Measurements from ENCODE around the gene SIVA1.

SIVA1 gene

DNA sequence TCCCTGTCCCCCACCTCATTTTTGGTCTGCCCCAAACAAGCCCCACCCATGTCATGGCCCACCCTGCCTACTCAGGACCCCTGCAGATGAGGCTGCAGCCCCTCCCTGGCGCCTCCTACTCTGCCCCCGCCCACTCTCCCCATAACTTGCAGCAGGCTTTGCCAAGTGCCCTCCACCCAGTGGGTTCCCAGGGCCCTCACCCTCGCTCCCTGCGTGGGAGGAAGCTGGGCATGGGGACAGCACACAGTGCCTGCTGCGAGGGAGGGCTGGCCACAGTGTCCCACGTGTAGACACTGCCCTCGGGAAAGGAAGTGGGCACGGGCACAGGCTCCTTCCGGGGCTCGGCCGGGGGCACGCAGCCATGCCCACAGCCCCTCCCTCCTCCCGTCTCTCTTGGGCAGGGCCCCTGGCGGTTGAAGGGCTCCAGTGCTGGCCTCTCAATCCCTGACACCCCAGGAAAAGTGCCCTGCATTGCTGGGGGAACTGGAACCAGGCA, 33.2 kb downstream of the SIVA1 start:
- TF ChIP-seq ESRRG (CRISPR knock-in tag; IDR thresholded peaks at IDR 0.05): no peak
- TF ChIP-seq OSR1 (CRISPR knock-in tag; IDR thresholded peaks at IDR 0.05): no peak
- TF ChIP-seq ARNTL (CRISPR knock-in tag; IDR thresholded peaks at IDR 0.05; ENCODE audit: borderline replicate concordance, low read depth): no peak
- TF ChIP-seq, protein P1, sequence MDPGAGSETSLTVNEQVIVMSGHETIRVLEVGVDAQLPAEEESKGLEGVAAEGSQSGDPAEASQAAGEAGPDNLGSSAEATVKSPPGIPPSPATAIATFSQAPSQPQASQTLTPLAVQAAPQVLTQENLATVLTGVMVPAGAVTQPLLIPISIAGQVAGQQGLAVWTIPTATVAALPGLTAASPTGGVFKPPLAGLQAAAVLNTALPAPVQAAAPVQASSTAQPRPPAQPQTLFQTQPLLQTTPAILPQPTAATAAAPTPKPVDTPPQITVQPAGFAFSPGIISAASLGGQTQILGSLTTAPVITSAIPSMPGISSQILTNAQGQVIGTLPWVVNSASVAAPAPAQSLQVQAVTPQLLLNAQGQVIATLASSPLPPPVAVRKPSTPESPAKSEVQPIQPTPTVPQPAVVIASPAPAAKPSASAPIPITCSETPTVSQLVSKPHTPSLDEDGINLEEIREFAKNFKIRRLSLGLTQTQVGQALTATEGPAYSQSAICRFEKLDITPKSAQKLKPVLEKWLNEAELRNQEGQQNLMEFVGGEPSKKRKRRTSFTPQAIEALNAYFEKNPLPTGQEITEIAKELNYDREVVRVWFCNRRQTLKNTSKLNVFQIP (CRISPR knock-in tag; IDR thresholded peaks at IDR 0.05; ENCODE audit: borderline replicate concordance, low read depth): no peak
- no peak for TF ChIP-seq TCF4 (CRISPR knock-in tag; IDR thresholded peaks at IDR 0.05; ENCODE audit: borderline replicate concordance)
- no peak for TF ChIP-seq RARB (CRISPR knock-in tag; IDR thresholded peaks at IDR 0.05)
- no peak for TF ChIP-seq ZNF565 (CRISPR knock-in tag; conservative IDR thresholded peaks at IDR 0.05; ENCODE audit: low read depth)
- no peak for TF ChIP-seq ZC3H10 (CRISPR knock-in tag; IDR thresholded peaks at IDR 0.05)
- no peak for ATAC-seq

DNA sequence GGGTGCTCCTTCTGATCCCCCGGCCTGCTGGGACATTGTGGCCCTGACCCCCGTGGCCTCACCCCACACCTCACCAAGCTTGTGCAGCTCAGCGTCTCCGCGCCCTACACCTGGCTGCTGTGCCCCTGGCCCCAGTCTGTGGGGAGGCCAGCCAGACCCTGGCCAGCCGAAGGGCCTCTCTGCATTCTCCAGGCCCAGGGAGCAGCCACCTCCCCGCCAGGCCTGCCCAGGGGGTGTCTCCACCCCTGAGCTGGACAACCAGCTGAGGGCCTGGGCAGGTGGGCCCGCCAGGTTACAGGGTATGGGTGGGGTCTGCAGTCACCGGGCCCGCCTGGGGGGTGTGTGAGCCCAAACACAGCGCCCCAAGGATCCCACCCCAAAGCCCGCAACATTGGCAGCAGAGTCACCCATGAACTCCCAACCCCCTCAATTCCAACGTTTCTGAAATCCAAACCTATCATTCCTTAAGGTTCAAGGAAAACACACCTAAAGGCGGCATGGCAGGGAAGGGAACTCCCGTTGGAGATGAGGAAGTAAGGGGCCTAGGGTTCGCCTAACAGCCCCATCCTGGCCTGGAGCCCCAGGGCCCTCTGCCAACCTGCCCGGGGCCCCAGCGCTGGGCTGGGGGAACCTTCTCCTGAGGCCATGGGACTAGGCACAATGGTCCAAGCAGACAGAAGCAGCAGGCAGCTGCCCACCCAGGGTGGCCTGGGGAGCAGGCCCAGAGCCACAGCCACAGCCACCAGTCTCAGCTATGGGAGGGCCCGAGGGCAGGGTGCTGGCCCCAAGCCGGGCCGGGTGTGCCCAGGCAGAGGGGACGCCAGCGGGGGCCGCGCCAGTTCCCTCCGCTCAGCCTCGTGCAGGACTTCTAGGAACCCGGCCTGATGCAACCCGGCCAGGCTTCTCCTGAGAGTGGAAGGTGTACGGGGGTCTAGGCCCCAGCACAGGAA, 34.1 kb downstream of the SIVA1 start:
- no peak for ATAC-seq
- TF ChIP-seq ZNF565 (CRISPR knock-in tag; conservative IDR thresholded peaks at IDR 0.05; ENCODE audit: low read depth): no peak
- TF ChIP-seq, protein P2, sequence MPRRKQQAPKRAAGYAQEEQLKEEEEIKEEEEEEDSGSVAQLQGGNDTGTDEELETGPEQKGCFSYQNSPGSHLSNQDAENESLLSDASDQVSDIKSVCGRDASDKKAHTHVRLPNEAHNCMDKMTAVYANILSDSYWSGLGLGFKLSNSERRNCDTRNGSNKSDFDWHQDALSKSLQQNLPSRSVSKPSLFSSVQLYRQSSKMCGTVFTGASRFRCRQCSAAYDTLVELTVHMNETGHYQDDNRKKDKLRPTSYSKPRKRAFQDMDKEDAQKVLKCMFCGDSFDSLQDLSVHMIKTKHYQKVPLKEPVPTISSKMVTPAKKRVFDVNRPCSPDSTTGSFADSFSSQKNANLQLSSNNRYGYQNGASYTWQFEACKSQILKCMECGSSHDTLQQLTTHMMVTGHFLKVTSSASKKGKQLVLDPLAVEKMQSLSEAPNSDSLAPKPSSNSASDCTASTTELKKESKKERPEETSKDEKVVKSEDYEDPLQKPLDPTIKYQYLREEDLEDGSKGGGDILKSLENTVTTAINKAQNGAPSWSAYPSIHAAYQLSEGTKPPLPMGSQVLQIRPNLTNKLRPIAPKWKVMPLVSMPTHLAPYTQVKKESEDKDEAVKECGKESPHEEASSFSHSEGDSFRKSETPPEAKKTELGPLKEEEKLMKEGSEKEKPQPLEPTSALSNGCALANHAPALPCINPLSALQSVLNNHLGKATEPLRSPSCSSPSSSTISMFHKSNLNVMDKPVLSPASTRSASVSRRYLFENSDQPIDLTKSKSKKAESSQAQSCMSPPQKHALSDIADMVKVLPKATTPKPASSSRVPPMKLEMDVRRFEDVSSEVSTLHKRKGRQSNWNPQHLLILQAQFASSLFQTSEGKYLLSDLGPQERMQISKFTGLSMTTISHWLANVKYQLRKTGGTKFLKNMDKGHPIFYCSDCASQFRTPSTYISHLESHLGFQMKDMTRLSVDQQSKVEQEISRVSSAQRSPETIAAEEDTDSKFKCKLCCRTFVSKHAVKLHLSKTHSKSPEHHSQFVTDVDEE (CRISPR knock-in tag; IDR thresholded peaks at IDR 0.05): no peak
- no peak for TF ChIP-seq ESRRG (CRISPR knock-in tag; IDR thresholded peaks at IDR 0.05)
- no peak for TF ChIP-seq PPARA (CRISPR knock-in tag; IDR thresholded peaks at IDR 0.05; ENCODE audit: borderline replicate concordance)
- no peak for TF ChIP-seq TOX (CRISPR knock-in tag; IDR thresholded peaks at IDR 0.05; ENCODE audit: borderline replicate concordance)
- no peak for TF ChIP-seq GLIS3 (CRISPR knock-in tag; IDR thresholded peaks at IDR 0.05)
- no peak for TF ChIP-seq TCF4 (CRISPR knock-in tag; IDR thresholded peaks at IDR 0.05; ENCODE audit: borderline replicate concordance)
- TF ChIP-seq, protein P3, sequence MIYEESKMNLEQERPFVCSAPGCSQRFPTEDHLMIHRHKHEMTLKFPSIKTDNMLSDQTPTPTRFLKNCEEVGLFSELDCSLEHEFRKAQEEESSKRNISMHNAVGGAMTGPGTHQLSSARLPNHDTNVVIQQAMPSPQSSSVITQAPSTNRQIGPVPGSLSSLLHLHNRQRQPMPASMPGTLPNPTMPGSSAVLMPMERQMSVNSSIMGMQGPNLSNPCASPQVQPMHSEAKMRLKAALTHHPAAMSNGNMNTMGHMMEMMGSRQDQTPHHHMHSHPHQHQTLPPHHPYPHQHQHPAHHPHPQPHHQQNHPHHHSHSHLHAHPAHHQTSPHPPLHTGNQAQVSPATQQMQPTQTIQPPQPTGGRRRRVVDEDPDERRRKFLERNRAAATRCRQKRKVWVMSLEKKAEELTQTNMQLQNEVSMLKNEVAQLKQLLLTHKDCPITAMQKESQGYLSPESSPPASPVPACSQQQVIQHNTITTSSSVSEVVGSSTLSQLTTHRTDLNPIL (CRISPR knock-in tag; IDR thresholded peaks at IDR 0.05; ENCODE audit: low read depth): no peak

DNA sequence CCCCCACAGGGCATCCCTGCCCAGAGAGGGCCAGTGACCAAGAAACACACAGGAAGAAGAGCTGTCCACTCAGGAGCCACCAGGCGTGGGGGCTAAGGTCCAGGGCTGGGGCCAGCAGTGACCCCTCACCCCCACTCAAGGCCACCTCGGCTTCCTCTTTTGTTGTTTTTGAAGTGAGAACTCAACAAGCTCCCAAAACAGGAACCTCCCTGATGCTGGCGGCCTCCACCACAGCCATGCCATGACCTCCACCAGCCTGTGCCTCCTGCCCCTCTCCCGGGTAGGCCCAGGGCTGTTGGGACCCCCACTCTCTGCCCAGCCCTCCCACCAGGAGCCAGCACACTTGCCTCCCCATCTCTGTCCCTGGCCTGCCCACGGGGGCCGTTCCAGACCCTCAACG, 34.8 kb downstream of the SIVA1 start:
- ATAC-seq: no peak
- TF ChIP-seq, protein P4, sequence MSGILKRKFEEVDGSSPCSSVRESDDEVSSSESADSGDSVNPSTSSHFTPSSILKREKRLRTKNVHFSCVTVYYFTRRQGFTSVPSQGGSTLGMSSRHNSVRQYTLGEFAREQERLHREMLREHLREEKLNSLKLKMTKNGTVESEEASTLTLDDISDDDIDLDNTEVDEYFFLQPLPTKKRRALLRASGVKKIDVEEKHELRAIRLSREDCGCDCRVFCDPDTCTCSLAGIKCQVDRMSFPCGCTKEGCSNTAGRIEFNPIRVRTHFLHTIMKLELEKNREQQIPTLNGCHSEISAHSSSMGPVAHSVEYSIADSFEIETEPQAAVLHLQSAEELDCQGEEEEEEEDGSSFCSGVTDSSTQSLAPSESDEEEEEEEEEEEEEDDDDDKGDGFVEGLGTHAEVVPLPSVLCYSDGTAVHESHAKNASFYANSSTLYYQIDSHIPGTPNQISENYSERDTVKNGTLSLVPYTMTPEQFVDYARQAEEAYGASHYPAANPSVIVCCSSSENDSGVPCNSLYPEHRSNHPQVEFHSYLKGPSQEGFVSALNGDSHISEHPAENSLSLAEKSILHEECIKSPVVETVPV (CRISPR knock-in tag; IDR thresholded peaks at IDR 0.05): no peak
- TF ChIP-seq, protein P1 (CRISPR knock-in tag; IDR thresholded peaks at IDR 0.05; ENCODE audit: borderline replicate concordance, low read depth): no peak
- TF ChIP-seq GLIS3 (CRISPR knock-in tag; IDR thresholded peaks at IDR 0.05) (no peak), ESRRG (CRISPR knock-in tag; IDR thresholded peaks at IDR 0.05) (no peak), ZFP30 (CRISPR knock-in tag; IDR thresholded peaks at IDR 0.05) (no peak), PPARA (CRISPR knock-in tag; IDR thresholded peaks at IDR 0.05; ENCODE audit: borderline replicate concordance) (no peak), ZNF70 (CRISPR knock-in tag; IDR thresholded peaks at IDR 0.05) (no peak), TCF4 (CRISPR knock-in tag; IDR thresholded peaks at IDR 0.05; ENCODE audit: borderline replicate concordance) (no peak), OSR1 (CRISPR knock-in tag; IDR thresholded peaks at IDR 0.05) (no peak)
- TF ChIP-seq, protein P2 (CRISPR knock-in tag; IDR thresholded peaks at IDR 0.05): no peak

Measured in SK-N-SH treated with all-trans-retinoic acid at 6 μM for 48 hours (cell line).